RWPE1 (cell line): ENCODE results near the gene BIRC7.
A peak's percentile ranks its signal among the peaks of the same experiment; 100 is the strongest.

Experiments
- CTCF ChIA-PET: fragments of 350-600 bp; sonication (Branson Sonifier 250); formaldehyde crosslinking; extraction: SDS; loops from one replicate; lab custom pipeline; 2021; lab: Yijun Ruan, JAX
- POLR2A ChIA-PET: fragments of 400-600 bp; formaldehyde crosslinking; extraction: SDS; loops from one replicate; lab custom pipeline; 2020; ENCODE audit warnings: antibody characterized with exemption; ENCODE audit not compliant: low non-redundant PET; lab: Yijun Ruan, JAX
- DNase-seq: peaks from one replicate; pipeline ENCODE4 v3.0.0; 2012; ENCODE audit warnings: low spot score
- H3K27ac ChIP-seq: fragments of 450-650 bp; 2 replicates; pipeline ENCODE4 v1.5.1; 2017
- TF ChIP-seq, protein P1 (sequence below): fragments of 450-650 bp; conservative IDR thresholded peaks from 2 replicates; pipeline ENCODE4 v1.5.1; 2017; ENCODE audit warnings: low read depth, mild to moderate bottlenecking

BIRC7 gene

DNA sequence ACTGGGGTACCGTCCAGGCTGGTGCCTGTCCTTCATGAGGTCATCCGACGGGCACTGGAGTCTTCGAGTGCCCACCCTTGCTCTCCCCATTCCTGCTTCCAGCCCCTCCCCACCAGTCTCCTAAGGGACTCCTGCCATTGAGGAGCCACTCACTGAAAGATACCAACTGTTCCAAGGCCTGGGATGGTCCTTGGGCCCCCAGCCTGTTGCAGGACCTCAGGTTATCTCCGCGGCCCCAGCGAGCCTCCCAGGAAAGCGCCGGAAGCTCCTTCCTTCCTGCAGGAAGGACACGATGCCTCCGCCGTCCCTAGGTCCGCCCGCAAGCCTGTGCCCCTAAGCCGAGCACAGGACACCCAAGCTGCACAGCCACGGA is 17.3 kb downstream of the BIRC7 start:
- DNase-seq, result no peak
- CTCF ChIA-PET, result interaction anchor here (1.5 to 6.4 kb wide), 2 partner anchors 19 to 30 kb away, joined by 11 to 33 read pairs; no protein-coding TSS in a partner anchor
- H3K27ac ChIP-seq, result no peak overlapping the region
- POLR2A ChIA-PET, result interaction anchor here (1.0 to 1.3 kb wide), 2 partner anchors 18 to 20 kb away, joined by 3 read pairs; partner anchors contain the start of genes ARFGAP1 and BIRC7
- TF ChIP-seq, protein P1, sequence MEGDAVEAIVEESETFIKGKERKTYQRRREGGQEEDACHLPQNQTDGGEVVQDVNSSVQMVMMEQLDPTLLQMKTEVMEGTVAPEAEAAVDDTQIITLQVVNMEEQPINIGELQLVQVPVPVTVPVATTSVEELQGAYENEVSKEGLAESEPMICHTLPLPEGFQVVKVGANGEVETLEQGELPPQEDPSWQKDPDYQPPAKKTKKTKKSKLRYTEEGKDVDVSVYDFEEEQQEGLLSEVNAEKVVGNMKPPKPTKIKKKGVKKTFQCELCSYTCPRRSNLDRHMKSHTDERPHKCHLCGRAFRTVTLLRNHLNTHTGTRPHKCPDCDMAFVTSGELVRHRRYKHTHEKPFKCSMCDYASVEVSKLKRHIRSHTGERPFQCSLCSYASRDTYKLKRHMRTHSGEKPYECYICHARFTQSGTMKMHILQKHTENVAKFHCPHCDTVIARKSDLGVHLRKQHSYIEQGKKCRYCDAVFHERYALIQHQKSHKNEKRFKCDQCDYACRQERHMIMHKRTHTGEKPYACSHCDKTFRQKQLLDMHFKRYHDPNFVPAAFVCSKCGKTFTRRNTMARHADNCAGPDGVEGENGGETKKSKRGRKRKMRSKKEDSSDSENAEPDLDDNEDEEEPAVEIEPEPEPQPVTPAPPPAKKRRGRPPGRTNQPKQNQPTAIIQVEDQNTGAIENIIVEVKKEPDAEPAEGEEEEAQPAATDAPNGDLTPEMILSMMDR, result no peak

DNA sequence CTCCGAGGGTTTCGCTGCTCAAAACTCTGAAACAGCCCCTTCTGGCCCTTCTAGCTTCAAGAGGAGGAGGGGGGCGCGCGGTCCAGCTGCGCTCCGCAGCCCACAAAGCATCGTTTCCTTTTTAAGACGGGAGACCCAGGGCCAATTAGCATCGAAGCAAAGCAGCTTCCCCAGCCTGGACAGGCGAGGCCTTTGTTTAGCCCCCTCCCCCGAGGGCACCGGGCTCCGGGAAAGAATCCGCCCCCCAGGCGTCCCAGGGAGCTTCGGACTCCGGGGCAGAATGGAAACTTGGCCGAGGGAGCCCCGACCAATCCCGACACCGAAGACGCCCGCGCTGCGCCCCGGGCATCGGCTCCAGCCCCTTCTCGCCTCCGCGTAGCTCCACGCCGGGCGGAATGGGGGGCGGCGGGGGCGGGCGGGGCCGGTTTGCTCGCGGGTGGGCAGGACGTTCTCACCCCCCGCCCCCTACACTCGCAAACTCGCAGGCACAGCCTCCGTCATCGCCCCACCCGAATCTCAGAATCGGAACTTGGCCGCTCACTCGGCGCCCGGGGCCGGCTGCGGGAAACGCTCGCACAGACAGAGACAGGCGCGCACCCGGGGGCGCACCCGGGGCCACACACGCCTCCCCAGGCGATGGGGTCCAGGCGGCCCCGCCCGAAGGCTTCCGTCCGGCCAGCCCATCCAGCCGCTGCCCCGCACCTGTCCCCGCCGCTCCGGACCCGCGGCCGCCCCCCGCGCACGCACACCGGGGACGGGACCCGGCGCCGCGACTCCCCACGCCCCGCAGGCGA is 17.9 kb downstream of the BIRC7 start:
- CTCF ChIA-PET, result interaction anchor here (0.6 to 6.4 kb wide), 4 partner anchors 19 to 236 kb away, joined by 3 to 33 read pairs (median 7); no protein-coding TSS in a partner anchor
- POLR2A ChIA-PET, result interaction anchor here (1.0 to 1.3 kb wide), 2 partner anchors 18 to 19 kb away, joined by 3 read pairs; partner anchors contain the start of genes ARFGAP1 and BIRC7
- DNase-seq, result peak; percentile 38
- TF ChIP-seq, protein P1, result no peak
- no peak overlapping the region for H3K27ac ChIP-seq

DNA sequence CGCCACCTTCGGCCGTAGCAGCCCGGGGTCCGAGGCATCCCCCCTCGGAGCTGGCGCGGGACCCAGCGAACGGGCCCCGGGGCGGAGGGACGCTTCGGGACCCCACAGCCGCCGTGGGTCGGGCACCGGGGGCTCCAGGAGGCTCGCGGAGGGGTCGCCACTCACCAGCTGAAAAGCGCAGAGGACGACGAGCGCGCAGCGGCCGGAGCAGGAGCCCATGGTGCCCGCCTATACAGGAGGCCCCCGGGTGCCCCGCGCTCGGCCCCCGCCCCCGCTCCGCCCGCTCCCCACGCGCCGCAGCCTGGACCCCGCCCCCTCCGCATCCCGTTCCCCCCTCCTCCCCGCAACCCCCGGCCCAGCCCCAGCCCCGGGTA is 18.5 kb downstream of the BIRC7 start, which contains the start of gene NKAIN4:
TSS of gene NKAIN4 (minus strand) at position 232 of the 374 bp plus-strand sequence. CDS start at position 219, 13 bp downstream.
- ChIA-PET CTCF (interaction anchor here (0.9 to 6.4 kb wide), 3 partner anchors 16 to 31 kb away, joined by 3 to 33 read pairs (median 3); no protein-coding TSS in a partner anchor), POLR2A (no interaction called here)
- DNase-seq, result no peak
- no peak within 1 kb of the TSS for H3K27ac ChIP-seq
- TF ChIP-seq, protein P1, result no peak

DNA sequence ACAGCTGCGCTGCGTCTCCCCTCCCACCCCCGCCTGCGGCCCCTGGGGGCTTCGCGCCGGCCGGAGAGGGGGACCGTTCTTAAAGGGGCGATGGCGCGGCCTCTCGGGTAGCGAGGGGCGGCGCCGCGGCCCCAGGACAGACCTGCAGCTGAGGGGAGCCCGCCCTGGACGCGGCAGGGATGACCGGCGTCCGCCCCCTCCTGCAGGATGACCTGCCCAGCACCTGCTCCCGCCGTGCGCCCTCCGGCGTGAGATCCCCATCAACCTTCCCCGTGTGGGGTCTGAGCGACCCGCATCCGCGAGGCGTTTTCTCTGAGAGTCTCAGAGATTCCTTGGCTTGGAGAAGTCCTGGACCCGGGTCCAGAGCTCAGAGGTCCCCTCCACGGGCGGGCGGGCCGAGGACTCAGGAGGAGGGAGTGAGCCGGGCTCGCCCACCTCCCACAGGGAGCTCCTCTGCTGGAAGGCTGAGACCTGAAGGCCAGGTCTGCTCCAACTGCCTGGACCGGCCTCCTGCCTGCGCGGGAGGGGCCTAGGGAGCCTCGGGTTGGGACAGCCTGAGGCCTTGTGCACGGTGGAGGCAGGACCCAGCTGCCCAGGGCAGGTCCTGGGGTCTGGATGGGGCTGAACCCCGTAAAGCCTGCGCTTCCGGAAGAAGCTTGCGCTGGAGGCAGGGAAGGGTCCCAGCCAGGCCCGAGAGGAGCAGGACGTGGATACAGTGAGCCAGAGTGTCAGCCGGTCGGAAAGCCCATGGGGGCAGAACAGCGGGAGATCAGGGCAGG is 19.1 kb downstream of the BIRC7 start:
- H3K27ac ChIP-seq, result no peak overlapping the region
- ChIA-PET POLR2A (no interaction called here), CTCF (interaction anchor here (0.6 to 6.4 kb wide), 6 partner anchors 17 to 75 kb away, joined by 3 to 33 read pairs (median 3); no protein-coding TSS in a partner anchor)
- TF ChIP-seq, protein P1, result no peak
- DNase-seq, result no peak

DNA sequence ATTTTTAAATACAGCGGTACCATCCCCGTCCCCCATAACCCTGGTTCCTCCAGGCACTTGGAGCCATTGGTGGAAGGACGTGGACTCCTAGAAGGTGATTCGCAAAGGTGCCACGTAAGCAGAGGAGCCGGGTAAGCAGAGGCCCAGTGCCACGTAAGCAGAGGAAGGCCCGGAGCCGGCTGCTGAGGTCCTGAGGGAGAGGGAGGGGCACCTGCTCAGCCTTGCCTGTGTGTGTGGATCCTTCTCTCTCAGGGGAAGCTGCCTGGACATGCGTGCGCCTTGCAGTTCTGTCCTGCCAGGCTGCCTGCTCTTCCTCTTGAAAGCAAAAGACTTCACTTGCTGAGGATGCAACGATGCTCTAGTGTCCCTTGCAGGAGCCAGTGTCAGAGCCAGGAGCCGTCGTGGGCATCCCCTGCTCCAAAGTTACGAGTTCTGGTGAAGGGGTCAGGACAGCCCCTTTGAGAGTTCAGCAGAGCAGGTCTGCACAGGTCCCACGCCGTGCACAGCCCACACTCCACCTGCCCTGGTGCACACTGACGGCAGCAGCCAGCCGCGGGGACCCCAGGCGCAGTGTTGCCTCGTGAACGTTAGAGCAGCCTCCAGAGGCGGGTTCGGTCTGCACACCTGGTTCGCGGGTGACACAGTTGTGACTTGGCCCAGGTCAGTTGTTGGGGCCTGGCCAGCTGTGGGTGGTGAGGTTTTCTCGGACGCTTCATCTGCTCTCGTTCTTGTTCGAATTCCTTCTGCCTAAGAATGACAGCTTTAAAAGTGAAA is 20.4 kb downstream of the BIRC7 start:
- peak; percentile 93 for DNase-seq
- TF ChIP-seq, protein P1, result no peak
- ChIA-PET CTCF (interaction anchor here (0.6 to 6.4 kb wide), 3 partner anchors 33 to 281 kb away, joined by 3 to 33 read pairs (median 3); no protein-coding TSS in a partner anchor), POLR2A (interaction anchor here (0.5 kb wide), 1 partner anchor 41 kb away, joined by 3 read pairs; no protein-coding TSS in a partner anchor)
- H3K27ac ChIP-seq, result peak overlapping the region; percentile 55
